ENCODE measurements around the gene ZNF30. TPM values are rescaled to one million over a fixed set of nuclear protein-coding genes. Genes with fewer than 3 reads are reported as not detected.

Gene ZNF30
- total and polyA plus RNA-seq, 2 experiments from 2014 or later, result 2.2 TPM

- no peak overlapping the region for H2AFZ ChIP-seq
- H3K4me2 ChIP-seq (ENCODE audit: unreplicated experiment), result no peak overlapping the region
- in situ Hi-C loops (cut with MboI), result no loop called here
- H3K36me3 ChIP-seq (ENCODE audit: low read depth), result no peaks in the 10 kb centered on the region
- no peaks in the 10 kb centered on the region for H3K9me2 ChIP-seq (ENCODE audit: insufficient read depth)
- 0 out of 2 replicates have a peak, but pooled peaks cover 12% of the 10 kb centered on the region for H3K27me3 ChIP-seq (replicated peaks; ENCODE audit: insufficient read depth)
- WGBS, 2 experiments (ENCODE audit: low coverage in 1 of 2, low lambda C conversion rate in 2 of 2, missing lambda C conversion rate in 2 of 2), result 33% methylated on average over 3 of the region's 3 CpGs
- H4K20me1 ChIP-seq (ENCODE audit: insufficient read depth), result no peaks in the 10 kb centered on the region
- H3K9ac ChIP-seq, result no peak overlapping the region
- DNase-seq, result no peak
- H3K4me3 ChIP-seq, result no peak overlapping the region
- TF ChIP-seq EZH2phosphoT487 (IDR thresholded peaks at IDR 0.05; ENCODE audit: insufficient read depth, low read depth), result no peak
- TF ChIP-seq EZH2 (IDR thresholded peaks at IDR 0.05; ENCODE audit: insufficient read depth, poor library complexity, severe bottlenecking), result no peak
- H3K4me1 ChIP-seq (ENCODE audit: insufficient read depth), result no peaks in the 10 kb centered on the region
- no peaks in the 10 kb centered on the region for H3K79me2 ChIP-seq (ENCODE audit: insufficient read depth)
- no peaks in the 10 kb centered on the region for H3F3A ChIP-seq (ENCODE audit: insufficient read depth)
- H3K27ac ChIP-seq, result no peak overlapping the region
- no peaks in the 10 kb centered on the region for H3K9me3 ChIP-seq (ENCODE audit: low read depth)
Observed at GRCh38 chr19:34984287-34984686, 57.6 kb downstream of the ZNF30 start.

DNA sequence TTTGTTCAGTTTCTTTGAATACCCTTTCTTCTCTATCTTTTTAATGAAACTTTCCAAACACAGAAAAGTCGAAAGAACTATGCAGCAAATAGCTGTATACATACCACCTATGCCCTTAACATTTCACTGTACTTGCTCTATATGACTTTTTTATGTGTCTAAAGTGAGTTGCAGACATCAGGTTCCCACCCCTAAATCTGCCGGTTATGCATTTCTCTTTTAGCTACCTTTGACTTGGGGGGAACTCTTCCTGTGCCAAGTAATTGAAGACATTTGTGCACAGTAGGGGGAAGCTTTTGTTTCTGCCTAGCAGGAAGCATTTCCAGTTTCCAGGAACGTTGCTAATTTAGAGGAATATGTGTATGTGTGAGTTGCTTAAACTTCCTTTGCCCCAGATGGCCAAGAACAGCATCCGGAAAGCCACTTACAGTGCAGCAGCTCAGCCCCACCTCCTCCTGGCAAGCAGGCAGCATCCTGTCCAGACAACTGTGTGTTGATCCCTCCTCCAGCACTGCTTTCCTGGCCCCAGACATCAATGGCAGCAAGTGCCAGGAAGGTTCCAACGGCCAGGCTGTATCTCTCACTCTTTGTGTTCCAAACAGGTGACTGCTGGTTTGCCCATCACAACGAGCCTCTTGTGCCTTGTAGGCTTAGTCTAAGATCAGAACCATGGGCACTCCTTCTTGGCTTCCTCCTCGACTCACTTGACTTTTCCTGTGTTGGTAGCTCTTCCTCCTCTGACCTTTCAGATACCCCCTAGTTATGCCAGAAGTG lies 58.7 kb downstream of the ZNF30 start:
- H3K4me2 ChIP-seq (ENCODE audit: unreplicated experiment), result no peak overlapping the region
- no peaks in the 10 kb centered on the region for H3K36me3 ChIP-seq (ENCODE audit: low read depth)
- peak; percentile 28 for DNase-seq
- no peaks in the 10 kb centered on the region for H3K79me2 ChIP-seq (ENCODE audit: insufficient read depth)
- H3K9me2 ChIP-seq (ENCODE audit: insufficient read depth), result no peaks in the 10 kb centered on the region
- H4K20me1 ChIP-seq (ENCODE audit: insufficient read depth), result no peaks in the 10 kb centered on the region
- no peaks in the 10 kb centered on the region for H3F3A ChIP-seq (ENCODE audit: insufficient read depth)
- no peaks in the 10 kb centered on the region for H3K4me1 ChIP-seq (ENCODE audit: insufficient read depth)
- 0 out of 2 replicates have a peak, but pooled peaks cover 12% of the 10 kb centered on the region for H3K27me3 ChIP-seq (replicated peaks; ENCODE audit: insufficient read depth)
- peak overlapping the region; percentile 52 for H2AFZ ChIP-seq
- TF ChIP-seq EZH2phosphoT487 (IDR thresholded peaks at IDR 0.05; ENCODE audit: insufficient read depth, low read depth) (no peak), EZH2 (IDR thresholded peaks at IDR 0.05; ENCODE audit: insufficient read depth, poor library complexity, severe bottlenecking) (no peak)
- no peaks in the 10 kb centered on the region for H3K9me3 ChIP-seq (ENCODE audit: low read depth)
- H3K4me3 ChIP-seq, result no peak overlapping the region
- in situ Hi-C loops (cut with MboI), result no loop called here
- no peak overlapping the region for H3K9ac ChIP-seq
- WGBS, 2 experiments (ENCODE audit: low coverage in 1 of 2, low lambda C conversion rate in 2 of 2, missing lambda C conversion rate in 2 of 2), result 11 to 16% methylated on average over 7 of the region's 7 CpGs
- H3K27ac ChIP-seq, result no peak overlapping the region

GRCh38 chr19:34988119-34988518 lies 61.4 kb downstream of the ZNF30 start:
- no peaks in the 10 kb centered on the region for H3F3A ChIP-seq (ENCODE audit: insufficient read depth)
- DNase-seq, result no peak
- H3K4me2 ChIP-seq (ENCODE audit: unreplicated experiment), result no peak overlapping the region
- H3K4me1 ChIP-seq (ENCODE audit: insufficient read depth), result no peaks in the 10 kb centered on the region
- no peaks in the 10 kb centered on the region for H3K36me3 ChIP-seq (ENCODE audit: low read depth)
- H3K9ac ChIP-seq, result no peak overlapping the region
- no peak overlapping the region for H3K27ac ChIP-seq
- H2AFZ ChIP-seq, result no peak overlapping the region
- no peak overlapping the region for H3K4me3 ChIP-seq
- no peaks in the 10 kb centered on the region for H4K20me1 ChIP-seq (ENCODE audit: insufficient read depth)
- no peaks in the 10 kb centered on the region for H3K9me3 ChIP-seq (ENCODE audit: low read depth)
- H3K27me3 ChIP-seq (replicated peaks; ENCODE audit: insufficient read depth), result peaks cover 5% of the 10 kb centered on the region; the same call in 1 of the 2 replicates
- no peaks in the 10 kb centered on the region for H3K9me2 ChIP-seq (ENCODE audit: insufficient read depth)
- no peak for TF ChIP-seq EZH2phosphoT487 (IDR thresholded peaks at IDR 0.05; ENCODE audit: insufficient read depth, low read depth)
- TF ChIP-seq EZH2 (IDR thresholded peaks at IDR 0.05; ENCODE audit: insufficient read depth, poor library complexity, severe bottlenecking), result no peak
- 82 to 100% methylated on average over 1 of the region's 1 CpG for WGBS, 2 experiments (ENCODE audit: low coverage in 1 of 2, low lambda C conversion rate in 2 of 2, missing lambda C conversion rate in 2 of 2)
- in situ Hi-C loops (cut with MboI), result no loop called here
- H3K79me2 ChIP-seq (ENCODE audit: insufficient read depth), result no peaks in the 10 kb centered on the region

GRCh38 chr19:34989298-34989697 lies 62.6 kb downstream of the ZNF30 start:
- Histone ChIP-seq H3K4me3 (no peak overlapping the region), H3K36me3 (ENCODE audit: low read depth) (no peaks in the 10 kb centered on the region), H3K27ac (no peak overlapping the region), H3K4me1 (ENCODE audit: insufficient read depth) (no peaks in the 10 kb centered on the region), H3K9ac (no peak overlapping the region), H3F3A (ENCODE audit: insufficient read depth) (no peaks in the 10 kb centered on the region), H2AFZ (no peak overlapping the region), H3K79me2 (ENCODE audit: insufficient read depth) (no peaks in the 10 kb centered on the region), H4K20me1 (ENCODE audit: insufficient read depth) (no peaks in the 10 kb centered on the region), H3K9me3 (ENCODE audit: low read depth) (no peaks in the 10 kb centered on the region), H3K9me2 (ENCODE audit: insufficient read depth) (no peaks in the 10 kb centered on the region), H3K27me3 (replicated peaks; ENCODE audit: insufficient read depth) (peaks cover 5% of the 10 kb centered on the region; the same call in 1 of the 2 replicates), H3K4me2 (ENCODE audit: unreplicated experiment) (no peak overlapping the region)
- 30 to 31% methylated on average over 6 of the region's 6 CpGs for WGBS, 2 experiments (ENCODE audit: low coverage in 1 of 2, low lambda C conversion rate in 2 of 2, missing lambda C conversion rate in 2 of 2)
- DNase-seq, result no peak
- TF ChIP-seq EZH2 (IDR thresholded peaks at IDR 0.05; ENCODE audit: insufficient read depth, poor library complexity, severe bottlenecking) (no peak), EZH2phosphoT487 (IDR thresholded peaks at IDR 0.05; ENCODE audit: insufficient read depth, low read depth) (no peak)
- in situ Hi-C loops (cut with MboI), result no loop called here

Data from GM23248 (cell line).